Left ventricle myocardium superior (tissue), 1 donor: ENCODE data around the gene ACOX1. TPM values are rescaled to one million over a fixed set of nuclear protein-coding genes. Genes with fewer than 3 reads are reported as not detected.

Source experiments
- ATAC-seq: fragments of 200-7000 bp; cut with Tn5 transposase; one replicate; pipeline ENCODE4 v1.9.1; 2020; ENCODE audit warnings: mild to moderate bottlenecking, moderate library complexity
- DNase-seq: peaks from one replicate; pipeline ENCODE4 v3.0.0-alpha.2; 2020
- intact Hi-C: fragments of 100-400 bp; cut with micrococcal nuclease; formaldehyde crosslinking; loops from one replicate; pipeline ENCODE4 v1.11.0; 2022
- total RNA-seq: library from RNA; stranded (reverse); fragmentation: NEBNext Ultra II Directional; extraction: Animal tissue kit (Norgen Biotek cat#: 25700); gene quantifications from one replicate; pipeline ENCODE4 v1.2.1, GENCODE V29; 2021
- donor health status: DM: no; HTN: yes; CAD: no; lungs with severe emphysema.

Gene ACOX1
- total RNA-seq, 1 donor from 2014 or later, result 101 TPM

DNA sequence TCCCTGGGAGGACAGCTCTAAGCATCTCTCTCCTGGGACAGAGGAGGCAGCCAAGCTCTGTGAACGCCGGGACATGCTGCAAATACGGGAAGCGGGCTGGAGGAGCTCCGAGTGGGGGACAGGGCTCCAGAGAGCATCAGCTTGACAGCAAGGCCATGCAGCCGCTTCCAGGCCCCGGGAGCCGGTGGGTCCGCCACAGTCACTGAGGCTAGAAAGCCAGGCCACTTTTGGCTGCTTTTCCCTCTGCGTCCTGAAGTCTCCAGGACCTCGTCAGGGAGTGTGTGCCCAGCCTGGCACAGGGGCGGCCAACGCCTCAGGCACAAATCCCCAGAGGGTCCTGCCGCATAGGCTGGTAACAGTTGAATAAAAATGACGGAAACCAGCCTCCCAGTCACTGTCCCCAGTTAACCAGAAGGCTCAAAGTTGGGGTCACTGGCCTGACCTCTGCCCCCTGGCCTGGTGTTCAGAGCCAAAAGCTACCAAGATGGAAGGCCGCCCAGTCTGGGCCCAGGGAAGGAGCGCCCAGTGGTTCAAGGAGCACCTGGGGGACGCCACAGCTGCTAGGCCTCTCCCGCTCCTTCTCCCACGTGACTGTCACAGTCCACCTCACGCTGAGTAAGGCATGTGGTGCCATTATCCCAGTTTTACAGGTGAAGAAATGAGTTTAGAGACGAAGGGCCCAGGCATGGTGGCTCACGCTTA lies 79.0 kb downstream of the ACOX1 start:
- DNase-seq (no peak), ATAC-seq (no peak)
- intact Hi-C loops, result loop anchor here (10.0 kb wide), 1 partner anchor 105 kb away; the partner anchor contains the start of gene CDK3

DNA sequence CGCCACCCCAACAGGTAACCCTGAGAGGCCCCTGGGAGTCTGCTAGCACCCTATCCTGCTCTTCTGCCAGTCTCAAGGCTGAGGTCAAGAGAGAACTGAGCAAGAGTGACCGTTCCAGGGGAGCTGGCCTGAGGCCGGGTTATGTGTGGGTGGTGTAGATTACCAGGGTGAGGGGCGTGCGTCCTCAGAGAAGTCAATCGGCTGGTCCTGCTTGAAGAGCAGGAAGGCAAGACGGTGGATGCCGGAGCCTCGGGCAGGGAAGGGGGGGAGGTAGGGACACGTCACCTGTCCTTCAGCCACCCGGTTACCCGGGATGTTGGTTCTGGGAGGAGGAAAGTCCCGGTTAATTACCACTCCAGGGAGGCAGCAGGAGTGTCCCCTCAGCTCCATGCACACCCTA lies 79.6 kb downstream of the ACOX1 start:
- no peak for ATAC-seq
- DNase-seq, result no peak
- intact Hi-C loops, result no loop called here

DNA sequence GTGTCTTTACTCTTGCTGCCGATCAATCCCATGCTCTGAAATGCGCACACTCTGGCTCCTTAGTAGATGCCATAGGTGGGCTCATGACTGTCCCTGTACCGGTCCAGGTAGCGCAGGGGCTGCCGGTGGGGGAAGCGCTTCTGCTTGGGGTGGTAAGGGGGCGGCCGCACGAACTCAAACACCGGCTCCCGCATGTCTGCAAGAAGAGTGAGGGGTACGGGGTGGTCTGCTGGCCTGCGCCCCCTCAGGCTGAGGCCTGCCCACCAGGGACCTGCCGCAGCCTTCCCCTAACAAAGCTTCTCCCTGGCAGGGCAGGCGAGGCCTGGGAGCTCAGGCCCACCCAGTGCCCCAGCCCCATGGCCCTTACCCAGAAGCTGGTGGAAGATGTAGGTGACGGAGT lies 80.2 kb downstream of the ACOX1 start:
- DNase-seq, result no peak
- no peak for ATAC-seq
- intact Hi-C loops, result no loop called here

DNA sequence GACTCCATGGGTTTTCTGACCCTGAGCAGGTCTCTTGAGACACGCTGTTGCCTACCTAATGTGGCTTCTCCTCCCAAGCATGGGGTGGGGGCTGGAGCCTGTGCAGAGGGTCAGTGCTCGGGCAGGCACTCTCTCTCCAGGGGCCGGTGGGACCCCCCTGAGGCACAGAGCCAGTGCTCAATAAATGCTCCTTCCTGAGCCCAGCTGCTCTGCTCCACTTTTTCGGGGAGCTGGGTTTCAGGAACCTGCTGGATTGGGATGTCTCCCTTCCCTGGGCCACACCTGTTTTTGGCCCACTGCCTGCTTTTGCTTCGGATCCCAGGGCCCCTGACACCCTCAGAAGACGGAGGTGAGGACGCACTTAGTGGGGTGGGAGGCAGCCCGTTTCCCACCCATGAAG lies 80.9 kb downstream of the ACOX1 start:
- intact Hi-C loops, result no loop called here
- DNase-seq (no peak), ATAC-seq (no peak)

DNA sequence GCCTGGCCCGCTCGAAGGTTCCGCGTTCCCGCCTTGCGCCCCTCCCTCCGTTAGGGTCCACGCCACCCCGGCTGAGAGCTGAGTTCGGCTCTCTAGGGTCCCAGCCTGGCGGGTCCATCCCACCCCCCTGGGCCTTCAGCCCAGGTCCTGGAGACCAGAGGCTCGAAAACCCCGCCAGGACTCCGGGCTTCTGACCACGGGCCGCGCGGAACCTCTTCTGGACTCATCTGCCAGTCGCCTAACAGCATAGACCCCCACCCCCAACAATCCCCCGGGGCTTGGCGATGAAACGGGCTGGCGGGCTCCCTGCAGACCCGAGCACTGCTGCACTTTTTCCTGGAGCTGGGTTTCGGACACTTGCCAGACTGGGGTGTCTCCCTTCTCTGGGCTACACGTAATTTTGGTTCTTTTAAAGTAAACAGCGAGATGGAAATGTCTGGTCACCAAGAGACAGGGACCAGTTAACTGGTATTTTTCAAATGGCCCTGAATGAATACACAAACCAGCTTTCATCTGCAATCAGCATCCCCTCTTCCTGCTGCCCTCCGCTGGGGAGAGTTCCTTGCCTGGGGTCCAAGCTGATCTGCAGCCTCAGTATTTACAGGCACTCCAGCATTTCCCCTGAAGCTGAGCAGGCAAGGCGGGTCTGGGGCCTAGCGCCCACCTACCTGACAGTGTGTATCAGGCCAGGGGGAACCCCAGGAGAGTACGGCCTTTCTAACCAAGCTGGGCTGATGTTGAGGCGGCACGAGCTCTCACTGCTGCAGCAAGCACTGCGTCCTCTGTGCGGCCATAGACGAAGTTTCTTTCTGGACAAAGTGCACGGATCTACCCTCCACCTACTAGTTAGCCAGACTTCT lies 81.6 kb downstream of the ACOX1 start:
- intact Hi-C loops, result no loop called here
- ATAC-seq (no peak), DNase-seq (no peak)

DNA sequence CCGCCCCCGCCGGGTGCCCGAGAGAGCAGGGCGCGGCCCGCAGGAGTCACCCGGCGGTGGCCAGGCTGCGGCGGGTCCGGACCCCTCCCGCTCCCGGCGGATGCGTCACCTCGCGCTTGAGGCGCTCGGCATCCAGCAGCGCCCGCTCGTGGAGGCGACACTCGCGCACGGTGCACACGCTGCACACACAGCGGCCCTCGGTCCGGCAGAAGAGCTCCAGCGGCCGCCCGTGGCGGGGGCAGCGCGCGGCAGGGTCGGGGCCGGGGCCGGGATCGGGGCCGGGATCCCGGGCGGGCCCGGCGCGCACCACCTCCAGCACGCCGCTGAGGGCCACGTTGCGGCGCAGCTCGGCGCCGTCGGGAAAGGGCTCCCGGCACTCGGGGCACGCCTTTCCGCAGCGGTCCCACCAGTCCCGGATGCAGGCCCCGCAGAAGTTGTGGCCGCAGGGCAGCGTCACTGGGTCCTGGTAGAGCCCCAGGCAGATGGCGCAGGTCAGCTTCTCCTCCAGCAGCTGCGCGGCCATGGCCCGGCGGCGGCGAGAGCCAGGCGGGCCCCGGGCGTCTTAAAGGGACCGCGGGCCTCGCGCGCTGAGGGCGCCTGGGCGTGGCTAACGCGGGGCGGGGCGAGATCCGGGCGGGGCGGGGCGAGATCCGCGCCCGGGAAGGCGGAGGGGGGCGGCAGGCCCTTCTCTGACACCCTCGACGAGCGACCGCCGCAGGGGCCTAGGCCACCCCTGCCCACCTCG lies 82.4 kb downstream of the ACOX1 start, which contains the start of gene TRIM65:
Gene TRIM65, minus strand, starts transcription at position 537 of the 745 bp plus-strand sequence. Its CDS starts 14 bp downstream, at position 523.
- intact Hi-C loops, result no loop called here
- ATAC-seq (peak; percentile 85), DNase-seq (peak; percentile 94)

DNA sequence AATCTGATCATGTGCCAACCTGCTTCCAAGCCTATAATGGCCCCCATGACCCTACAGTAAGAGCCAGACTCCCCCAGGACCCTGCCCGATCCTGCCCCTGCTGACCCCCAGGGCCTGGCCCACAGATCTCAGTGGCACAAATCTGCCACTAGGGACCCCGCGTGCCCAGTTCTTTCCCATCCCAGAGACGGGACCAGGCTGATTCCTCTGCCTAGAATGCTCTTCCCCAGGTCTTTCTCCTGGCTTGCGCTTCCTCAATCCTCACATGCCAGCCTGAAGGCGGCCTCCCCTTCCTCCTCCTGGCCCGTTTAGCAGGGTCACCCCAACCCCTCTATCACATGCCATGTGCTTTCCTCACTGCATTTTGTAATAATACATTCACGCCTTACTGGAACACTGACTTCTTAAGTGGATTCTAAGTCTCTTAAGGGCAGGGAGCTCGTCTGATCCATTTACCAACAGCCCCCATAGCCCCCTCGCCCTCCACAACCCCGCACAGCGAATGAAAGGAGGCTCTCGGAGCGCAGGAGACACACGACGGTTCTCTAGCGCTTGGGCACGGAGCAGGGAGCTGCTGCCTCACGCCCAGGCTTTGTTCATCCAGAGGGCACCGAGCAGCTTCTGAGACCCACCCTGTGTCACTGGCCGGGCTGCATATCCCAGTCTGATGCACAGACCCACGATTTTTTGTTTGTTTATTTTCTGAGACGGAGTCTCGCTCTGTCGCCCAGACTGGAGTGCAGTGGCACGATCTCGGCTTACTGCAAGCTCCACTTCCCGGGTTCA lies 83.4 kb downstream of the ACOX1 start:
- DNase-seq, result peak; percentile 34
- no peak for ATAC-seq
- intact Hi-C loops, result no loop called here

GRCh38 chr17:75894049-75894733 lies 84.8 kb downstream of the ACOX1 start:
- intact Hi-C loops, result no loop called here
- ATAC-seq, result no peak
- peak; percentile 45 for DNase-seq

GRCh38 chr17:75893305-75894048 lies 85.5 kb downstream of the ACOX1 start:
- ATAC-seq (no peak), DNase-seq (no peak)
- intact Hi-C loops, result no loop called here

- intact Hi-C loops, result no loop called here
- DNase-seq, result no peak
- no peak for ATAC-seq
Observed at GRCh38 chr17:75892556-75893224, 86.3 kb downstream of the ACOX1 start.

DNA sequence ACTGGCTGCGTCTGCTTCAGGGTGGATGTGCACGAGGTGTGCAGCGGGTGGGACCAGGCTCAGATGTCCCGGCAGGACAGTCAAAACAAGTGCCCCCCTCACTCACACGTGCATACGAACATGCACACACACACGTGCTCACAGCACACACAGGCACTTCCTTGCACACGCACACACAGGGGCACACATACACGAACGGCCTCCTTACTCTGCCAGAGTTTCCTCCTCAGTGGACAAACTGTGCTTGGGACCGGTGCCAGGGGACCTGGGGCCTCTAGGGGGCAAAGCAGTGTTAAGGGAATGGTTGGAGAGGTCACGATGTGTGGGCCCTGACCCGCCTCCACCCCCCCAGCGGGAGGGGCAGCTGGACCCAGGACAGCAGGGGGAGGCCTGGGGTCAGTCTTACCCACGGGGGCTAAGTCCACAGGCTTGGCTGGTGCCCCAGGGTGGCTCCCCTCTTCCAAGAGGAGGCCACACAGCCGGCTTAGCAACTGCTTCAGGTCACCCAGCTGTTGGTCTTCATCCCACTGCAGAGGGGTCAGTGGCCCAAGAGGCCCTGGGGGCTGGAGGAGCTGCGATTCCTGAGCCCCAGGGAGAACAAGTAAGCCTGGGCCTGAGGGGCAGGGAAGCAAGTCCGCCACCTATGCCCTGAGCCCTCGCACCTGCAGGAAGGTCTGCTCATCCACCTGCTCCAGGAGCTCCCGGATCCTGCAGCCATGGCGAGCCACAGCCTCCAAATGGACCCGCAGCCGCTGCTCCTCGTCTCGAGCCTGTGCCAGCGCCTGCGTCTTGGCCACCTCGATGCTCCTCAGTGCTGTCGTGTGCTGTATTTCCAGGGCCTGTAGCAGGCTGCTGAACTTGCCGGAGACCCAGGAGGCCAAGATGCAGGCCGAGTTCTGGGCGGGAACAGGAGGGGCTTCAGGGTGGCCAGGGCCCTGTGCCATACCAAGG lies 87.1 kb downstream of the ACOX1 start:
- intact Hi-C loops, result no loop called here

More for the DNA sequence above, 87.1 kb downstream of the ACOX1 start:
- DNase-seq (no peak), ATAC-seq (no peak)

Other genes with a start within 250 kb of the ACOX1 start
- gene GALK1, start 214.0 kb downstream of the ACOX1 start, total RNA-seq, result 20.2 TPM
- gene UNK, start 194.4 kb downstream of the ACOX1 start, total RNA-seq, result 14.8 TPM
- gene UNC13D, start 134.8 kb downstream of the ACOX1 start, total RNA-seq, result 8.6 TPM
- 152 TPM for gene WBP2, start 123.8 kb downstream of the ACOX1 start, total RNA-seq
- gene TRIM47, start 100.6 kb downstream of the ACOX1 start, total RNA-seq, result 24.4 TPM
- 11.4 TPM for gene TRIM65, start 82.2 kb downstream of the ACOX1 start, total RNA-seq
- 124 TPM for gene MRPL38, start 74.3 kb downstream of the ACOX1 start, total RNA-seq
- gene FBF1, start 38.1 kb downstream of the ACOX1 start, total RNA-seq, result 4.2 TPM
- 6.6 TPM for gene TEN1, start 74 bp upstream of the ACOX1 start, total RNA-seq
- 2.6 TPM for gene CDK3, start 21.7 kb upstream of the ACOX1 start, total RNA-seq
- gene EVPL, start 48.1 kb upstream of the ACOX1 start, total RNA-seq, result 0.07 TPM
- gene SRP68, start 93.4 kb upstream of the ACOX1 start, total RNA-seq, result 66.1 TPM
- not detected for gene GALR2, start 95.6 kb upstream of the ACOX1 start, total RNA-seq
- not detected for gene ZACN, start 100.0 kb upstream of the ACOX1 start, total RNA-seq
- gene EXOC7, start 124.6 kb upstream of the ACOX1 start, total RNA-seq, result 82.2 TPM
- gene FOXJ1, start 162.1 kb upstream of the ACOX1 start, total RNA-seq, result not detected